GM10266 (cell line): ENCODE results near the gene C17orf113.

Experiments used
- DNase-seq: peaks from one replicate; pipeline ENCODE4 v3.0.0; 2012; ENCODE audit errors: extremely low spot score
- CTCF ChIP-seq: IDR thresholded peaks from 2 replicates; pipeline ENCODE4 v1.5.1; 2012; ENCODE audit warnings: mild to moderate bottlenecking, low read depth; ENCODE audit not compliant: control insufficient read depth, insufficient read depth; ENCODE audit errors: missing control alignments

C17orf113 gene

GRCh38 chr17:42067371-42068091, 17.1 kb upstream of the C17orf113 start:
- TF ChIP-seq CTCF = peak; percentile 89
- DNase-seq = peak; percentile 76

- no peak for DNase-seq
- TF ChIP-seq CTCF = no peak
Observed at GRCh38 chr17:42065201-42065600, 14.8 kb upstream of the C17orf113 start.

DNA sequence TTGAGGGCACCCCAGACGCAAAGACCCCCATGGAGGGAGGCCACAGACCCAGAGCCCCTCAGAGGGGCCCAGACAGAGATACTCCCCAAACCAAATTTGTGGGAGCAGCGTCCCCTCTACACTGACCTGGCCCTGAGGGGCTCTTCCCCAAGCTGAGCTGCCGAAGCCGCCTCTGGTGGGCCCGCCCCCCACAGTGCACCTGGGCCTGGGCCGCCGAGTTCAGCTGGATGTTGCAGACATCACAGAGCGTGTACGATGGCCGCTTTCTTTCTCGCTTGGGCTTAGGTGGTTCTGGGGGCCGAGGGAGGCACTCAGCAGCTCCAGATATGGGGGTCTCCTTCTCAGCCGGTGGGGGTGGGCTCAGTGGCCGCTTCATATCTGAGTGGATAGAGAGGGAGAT, 12.3 kb upstream of the C17orf113 start:
- no peak for TF ChIP-seq CTCF
- no peak for DNase-seq

DNA sequence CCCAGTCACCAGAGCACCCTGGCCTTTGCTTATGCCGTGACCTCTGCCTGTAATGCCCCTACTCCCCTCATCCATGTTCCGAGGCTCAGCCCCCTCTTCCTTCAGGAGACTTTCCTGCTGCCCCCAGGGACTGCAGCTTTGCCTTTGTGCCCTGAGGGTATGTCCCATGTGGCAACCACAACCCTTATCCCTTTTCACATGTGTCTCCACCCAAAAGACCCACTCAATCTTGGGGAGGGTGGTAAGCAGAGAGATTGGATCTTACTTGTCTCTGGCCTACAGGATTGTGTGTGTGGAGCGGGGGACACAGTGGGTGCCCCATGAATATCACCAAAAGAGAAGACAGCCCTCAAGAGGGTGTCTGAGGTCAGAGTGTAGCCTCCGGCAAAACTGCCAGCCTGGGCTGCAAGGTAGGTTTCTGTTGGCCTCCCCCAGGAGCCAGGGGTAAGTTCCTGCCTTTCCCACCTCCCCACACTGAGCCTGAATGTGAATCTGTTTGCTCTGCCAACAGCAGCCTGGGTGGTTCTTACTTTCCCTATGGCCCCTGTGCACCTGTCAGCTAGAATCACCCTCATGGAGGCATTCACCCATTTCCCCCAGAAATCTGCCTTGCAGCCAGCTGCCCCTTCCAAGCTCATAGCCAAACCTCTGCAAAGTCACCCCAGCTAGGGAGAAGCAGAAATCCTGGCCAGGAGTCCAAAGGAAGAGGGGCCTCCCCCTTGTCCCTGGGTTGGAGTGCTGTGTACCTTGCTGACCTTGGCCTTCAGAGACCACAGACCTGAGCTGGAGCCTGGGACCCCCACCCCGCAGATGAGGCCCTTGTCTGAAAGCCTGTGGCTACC, 11.5 kb upstream of the C17orf113 start:
- DNase-seq = no peak
- no peak for TF ChIP-seq CTCF

- no peak for DNase-seq
- no peak for TF ChIP-seq CTCF
Observed at GRCh38 chr17:42060231-42060630, 9.8 kb upstream of the C17orf113 start.

GRCh38 chr17:42059815-42060214, 9.4 kb upstream of the C17orf113 start:
- TF ChIP-seq CTCF = no peak
- DNase-seq = no peak

- no peak for DNase-seq
- no peak for TF ChIP-seq CTCF
Observed at GRCh38 chr17:42058063-42058462, 7.7 kb upstream of the C17orf113 start.
